Stimulated activated CD4-positive, alpha-beta T cell treated with anti-CD3 and anti-CD28 coated beads, Interleukin-12 subunit alpha, Interleukin-12 subunit beta, amount 100 ng/mL, for 48 hours (primary cell): ENCODE measurements around the gene C12orf76.
"Not testable (repeated sequence)": the region's sequence is repeated elsewhere in the genome, so short reads cannot be mapped to it uniquely, and the experiment has no call there.

Source experiments
- DNase-seq, 3 donors: peaks; one replicate each; pipeline ENCODE4 v3.0.0-alpha.2; 2020; ENCODE audit warnings: low read depth in 2 of 3, low spot score in 1 of 3

The C12orf76 gene

GRCh38 chr12:110023059-110023980, 25.0 kb downstream of the C12orf76 start:
- DNase-seq, result no peak

GRCh38 chr12:110020956-110021355, 27.4 kb downstream of the C12orf76 start:
- DNase-seq, result no peak

GRCh38 chr12:110015132-110015531, 33.2 kb downstream of the C12orf76 start:
- DNase-seq, result no peak

DNA sequence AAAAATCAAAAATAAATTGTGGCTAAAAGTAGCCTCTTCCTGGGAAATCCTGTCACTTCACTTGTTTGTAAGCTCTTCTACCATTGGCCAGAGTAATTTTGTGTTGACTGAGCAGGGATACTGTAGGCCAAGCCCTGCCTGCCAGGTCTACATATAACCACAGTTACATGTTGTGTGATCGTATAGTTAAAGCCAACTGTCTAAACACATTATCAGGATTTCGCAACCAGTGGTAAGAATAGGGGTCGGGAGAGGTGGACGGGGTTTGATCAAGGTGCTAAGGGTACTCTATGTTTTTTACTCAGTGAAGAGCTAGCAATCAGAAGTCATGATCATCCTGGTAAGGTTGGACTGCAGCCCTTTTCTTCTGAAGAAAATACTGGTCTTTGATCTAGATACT, 35.7 kb downstream of the C12orf76 start:
- no peak for DNase-seq

DNA sequence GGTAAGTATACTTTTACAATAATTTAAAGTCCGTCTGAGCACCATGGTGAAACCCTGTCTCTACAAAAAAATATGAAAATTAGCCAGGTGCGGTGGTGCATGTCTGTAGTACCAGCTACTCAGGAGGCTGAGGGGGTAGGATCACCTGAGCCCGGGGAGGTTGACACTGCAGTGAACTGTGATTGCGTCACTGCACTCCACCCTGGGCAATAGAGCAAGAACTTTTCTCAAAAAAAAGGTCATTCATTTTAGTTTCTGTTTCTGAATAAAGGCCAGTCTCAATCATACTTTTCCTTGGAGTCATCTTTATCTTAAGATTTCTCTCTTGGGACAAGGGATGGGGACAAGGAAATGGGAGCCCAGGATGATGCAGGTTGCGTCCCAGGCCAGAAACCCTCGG, 36.2 kb downstream of the C12orf76 start:
- DNase-seq, result no peak

GRCh38 chr12:110010853-110011723, 37.2 kb downstream of the C12orf76 start:
- no peak for DNase-seq

GRCh38 chr12:110008681-110009398, 39.5 kb downstream of the C12orf76 start:
- DNase-seq, result not testable (repeated sequence)

DNA sequence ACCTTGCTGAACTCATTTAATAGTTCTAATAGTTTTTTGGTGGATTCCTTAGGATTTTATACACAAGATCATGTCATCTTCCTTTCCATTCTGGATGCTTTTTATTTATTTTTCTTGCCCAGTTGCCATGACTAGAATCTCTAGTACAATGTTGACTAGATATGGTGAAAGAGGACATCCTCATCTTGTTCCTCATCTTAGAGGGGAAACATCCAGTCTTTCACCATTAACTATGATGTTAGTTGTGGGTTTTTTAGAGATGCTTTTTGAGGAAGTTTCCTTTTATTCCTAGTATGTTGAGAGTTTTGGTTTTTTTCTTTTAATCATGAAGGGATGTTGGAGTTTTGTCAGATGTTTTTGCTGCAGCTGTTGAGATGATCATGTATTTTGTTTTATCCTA, 40.4 kb downstream of the C12orf76 start:
- no peak for DNase-seq

DNA sequence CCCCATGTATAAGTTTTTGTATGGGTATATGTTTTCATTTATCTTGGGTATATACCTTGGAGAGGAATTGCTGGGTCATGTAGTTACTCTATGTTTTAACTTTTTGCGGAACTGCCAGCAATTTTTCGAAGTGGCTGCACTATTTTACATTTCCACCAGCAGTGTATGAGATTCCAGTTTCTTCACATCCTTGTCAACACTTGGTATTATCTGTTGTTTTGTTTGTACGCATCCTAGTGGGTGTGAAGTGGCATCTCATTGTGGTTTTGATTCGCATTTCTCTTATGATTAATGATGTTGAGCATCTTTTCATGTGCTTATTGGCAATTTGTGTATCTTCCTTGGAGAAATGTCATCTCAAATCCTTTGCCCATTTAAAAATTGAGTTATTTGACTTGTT, 42.2 kb downstream of the C12orf76 start:
- no peak for DNase-seq

- no peak for DNase-seq
These were observed 42.9 kb downstream of the C12orf76 start for GRCh38 chr12:110005319-110005973.

DNA sequence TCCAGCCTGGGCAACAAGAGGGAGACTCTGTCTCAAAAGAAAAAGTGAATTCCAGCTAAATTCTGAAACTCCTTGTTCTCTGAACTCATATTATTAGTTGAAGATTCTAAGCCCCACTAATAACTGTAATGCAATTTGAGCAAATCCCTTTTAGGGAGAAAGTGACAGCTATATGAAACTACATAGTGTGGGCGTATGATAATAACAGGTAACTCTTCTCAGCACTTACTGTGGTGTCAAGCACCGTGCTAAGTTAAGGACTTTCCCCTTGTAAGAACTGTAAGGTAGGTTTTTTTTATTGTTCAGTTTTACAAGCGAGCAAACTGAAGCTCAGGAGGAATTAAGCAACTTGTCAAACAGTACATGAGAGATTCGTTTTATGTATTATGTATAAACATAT, 43.7 kb downstream of the C12orf76 start:
- no peak for DNase-seq

DNA sequence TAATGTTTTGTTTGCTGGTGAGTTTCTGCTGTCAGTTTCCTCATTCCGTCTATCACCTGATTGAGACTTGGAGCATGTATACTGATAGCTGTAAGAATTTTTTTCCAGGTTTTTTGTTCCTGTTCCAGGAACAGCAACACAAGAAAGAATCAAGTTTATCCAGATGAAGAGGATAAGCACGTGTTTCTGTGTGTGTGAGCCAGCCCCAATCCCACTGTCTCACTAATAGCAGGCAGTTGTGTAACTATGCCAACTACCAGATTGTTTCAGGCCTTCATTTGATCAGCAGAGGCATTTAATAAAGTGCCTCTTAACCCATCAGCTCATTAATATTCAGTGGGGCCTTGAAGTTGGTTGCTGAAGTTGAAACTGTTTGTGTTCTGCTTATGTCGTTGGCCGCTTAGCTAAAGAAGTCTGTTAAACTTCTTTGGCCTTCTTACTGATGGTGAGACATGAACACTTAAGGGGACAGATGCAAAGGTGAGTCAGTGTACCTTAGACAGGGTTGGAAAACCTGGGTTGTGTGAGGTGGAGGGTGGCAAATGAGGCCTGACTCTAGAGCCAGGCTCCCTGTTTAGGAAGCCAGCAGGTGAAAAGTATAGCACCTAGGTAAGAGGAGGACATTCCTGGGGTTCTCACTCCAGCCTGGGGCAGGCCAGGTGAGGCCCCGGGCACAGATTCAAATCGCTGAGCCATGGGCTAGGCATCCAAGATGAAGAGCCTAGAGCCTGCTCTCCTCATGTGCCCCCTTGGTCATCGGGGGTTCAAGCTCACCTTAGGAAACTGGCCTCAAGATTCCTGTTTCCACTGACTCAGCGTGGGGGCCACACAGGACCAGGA, 45.4 kb downstream of the C12orf76 start:
- no peak for DNase-seq

GRCh38 chr12:110001596-110001995, 46.7 kb downstream of the C12orf76 start:
- DNase-seq, result no peak

- DNase-seq, result no peak
These were observed 48.3 kb downstream of the C12orf76 start for GRCh38 chr12:109999983-110000505.

GRCh38 chr12:109999649-109999971, 48.7 kb downstream of the C12orf76 start:
- no peak for DNase-seq

DNA sequence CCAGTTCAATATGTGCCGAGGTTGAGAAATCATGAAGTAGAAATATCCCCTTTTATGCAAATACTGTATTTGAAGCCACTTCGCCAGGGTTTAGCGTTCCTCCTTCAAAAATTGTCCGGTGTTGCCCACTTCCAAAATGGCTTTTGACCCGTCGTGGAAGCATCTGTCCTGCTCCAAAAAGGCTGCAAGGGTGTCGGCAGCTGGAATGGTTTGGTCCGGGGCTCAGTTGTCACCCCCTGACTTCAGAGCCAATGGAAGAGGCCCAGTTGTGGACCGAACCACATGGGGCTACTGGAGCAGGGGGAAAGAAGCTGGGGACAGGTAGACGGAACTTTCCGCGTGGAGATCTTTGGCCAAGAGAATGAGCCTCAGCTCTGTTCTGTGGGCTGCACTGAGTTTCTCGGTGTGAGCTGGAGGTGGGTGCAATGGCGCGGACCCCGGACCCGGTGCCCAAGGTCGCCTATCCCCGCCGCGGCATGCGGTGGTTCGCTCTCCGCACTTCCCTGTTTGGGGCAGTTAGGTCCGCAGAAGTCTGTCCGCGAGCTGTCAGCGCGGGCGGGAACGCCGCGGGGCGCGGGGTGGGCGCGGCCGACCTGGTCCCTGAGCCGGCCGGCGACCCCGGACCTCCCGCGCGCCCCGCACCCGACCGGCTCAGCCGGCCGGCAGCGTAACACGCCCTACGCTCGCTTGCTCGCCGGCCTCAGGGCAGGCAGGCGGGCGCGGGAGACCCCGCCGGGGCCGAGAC, 49.2 kb downstream of the C12orf76 start, which contains the start of gene ANKRD13A:
ANKRD13A (plus strand) TSS at position 527 of the 745 bp plus-strand sequence. CDS start 259 bp downstream, outside the sequence.
- DNase-seq, result peak; percentile 79 to 89 (median 86)

GRCh38 chr12:109998241-109998903, 50.0 kb downstream of the C12orf76 start:
- no peak for DNase-seq

GRCh38 chr12:109997393-109997792, 50.9 kb downstream of the C12orf76 start:
- DNase-seq, result no peak
